Breast epithelium (tissue), 3 donors: ENCODE measurements around the gene BCL3.

Experiments used
- CTCF ChIP-seq, 3 donors: fragments of 450-650 bp; IDR thresholded peaks; one replicate each; pipeline ENCODE4 v1.5.1; 2016 to 2017; ENCODE audit warnings: antibody characterized with exemption in 3 of 3, mild to moderate bottlenecking in 3 of 3, moderate library complexity in 3 of 3
- POLR2A ChIP-seq: fragments of 450-650 bp; IDR thresholded peaks from one replicate; pipeline ENCODE4 v1.6.1; 2016; ENCODE audit warnings: antibody characterized with exemption, mild to moderate bottlenecking, moderate library complexity

- TF ChIP-seq CTCF (IDR thresholded peaks at IDR 0.05): no peak
- TF ChIP-seq POLR2A: no peak
These were observed 3.6 kb upstream of the BCL3 start for GRCh38 chr19:44744871-44745332.
